ENCODE measurements around the gene CDC42EP4.

- TF ChIP-seq ZFP3 (CRISPR knock-in tag; IDR thresholded peaks at IDR 0.05) = no peak
- no peak for TF ChIP-seq OSR1 (CRISPR knock-in tag; IDR thresholded peaks at IDR 0.05)
- TF ChIP-seq RARB (CRISPR knock-in tag; IDR thresholded peaks at IDR 0.05) = no peak
- TF ChIP-seq, protein P1, sequence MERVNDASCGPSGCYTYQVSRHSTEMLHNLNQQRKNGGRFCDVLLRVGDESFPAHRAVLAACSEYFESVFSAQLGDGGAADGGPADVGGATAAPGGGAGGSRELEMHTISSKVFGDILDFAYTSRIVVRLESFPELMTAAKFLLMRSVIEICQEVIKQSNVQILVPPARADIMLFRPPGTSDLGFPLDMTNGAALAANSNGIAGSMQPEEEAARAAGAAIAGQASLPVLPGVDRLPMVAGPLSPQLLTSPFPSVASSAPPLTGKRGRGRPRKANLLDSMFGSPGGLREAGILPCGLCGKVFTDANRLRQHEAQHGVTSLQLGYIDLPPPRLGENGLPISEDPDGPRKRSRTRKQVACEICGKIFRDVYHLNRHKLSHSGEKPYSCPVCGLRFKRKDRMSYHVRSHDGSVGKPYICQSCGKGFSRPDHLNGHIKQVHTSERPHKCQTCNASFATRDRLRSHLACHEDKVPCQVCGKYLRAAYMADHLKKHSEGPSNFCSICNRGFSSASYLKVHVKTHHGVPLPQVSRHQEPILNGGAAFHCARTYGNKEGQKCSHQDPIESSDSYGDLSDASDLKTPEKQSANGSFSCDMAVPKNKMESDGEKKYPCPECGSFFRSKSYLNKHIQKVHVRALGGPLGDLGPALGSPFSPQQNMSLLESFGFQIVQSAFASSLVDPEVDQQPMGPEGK (CRISPR knock-in tag; IDR thresholded peaks at IDR 0.05; ENCODE audit: borderline replicate concordance) = no peak
- no peak for TF ChIP-seq TOX (CRISPR knock-in tag; IDR thresholded peaks at IDR 0.05; ENCODE audit: borderline replicate concordance)
- TF ChIP-seq, protein P2, sequence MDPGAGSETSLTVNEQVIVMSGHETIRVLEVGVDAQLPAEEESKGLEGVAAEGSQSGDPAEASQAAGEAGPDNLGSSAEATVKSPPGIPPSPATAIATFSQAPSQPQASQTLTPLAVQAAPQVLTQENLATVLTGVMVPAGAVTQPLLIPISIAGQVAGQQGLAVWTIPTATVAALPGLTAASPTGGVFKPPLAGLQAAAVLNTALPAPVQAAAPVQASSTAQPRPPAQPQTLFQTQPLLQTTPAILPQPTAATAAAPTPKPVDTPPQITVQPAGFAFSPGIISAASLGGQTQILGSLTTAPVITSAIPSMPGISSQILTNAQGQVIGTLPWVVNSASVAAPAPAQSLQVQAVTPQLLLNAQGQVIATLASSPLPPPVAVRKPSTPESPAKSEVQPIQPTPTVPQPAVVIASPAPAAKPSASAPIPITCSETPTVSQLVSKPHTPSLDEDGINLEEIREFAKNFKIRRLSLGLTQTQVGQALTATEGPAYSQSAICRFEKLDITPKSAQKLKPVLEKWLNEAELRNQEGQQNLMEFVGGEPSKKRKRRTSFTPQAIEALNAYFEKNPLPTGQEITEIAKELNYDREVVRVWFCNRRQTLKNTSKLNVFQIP (CRISPR knock-in tag; IDR thresholded peaks at IDR 0.05; ENCODE audit: borderline replicate concordance, low read depth) = no peak
- TF ChIP-seq ZFP30 (CRISPR knock-in tag; IDR thresholded peaks at IDR 0.05) = no peak
- no peak for TF ChIP-seq GLIS3 (CRISPR knock-in tag; IDR thresholded peaks at IDR 0.05)
Observed at GRCh38 chr17:73354423-73355284, 42.9 kb upstream of the CDC42EP4 start.

Data from SK-N-SH treated with all-trans-retinoic acid at 6 μM for 48 hours (cell line).